Heart right ventricle (tissue), 16 donors: Measurements from ENCODE around the gene C2CD4B. TPM values are rescaled to one million over a fixed set of nuclear protein-coding genes. Genes with fewer than 3 reads are reported as not detected.
A peak's percentile ranks its signal among the peaks of the same experiment; 100 is the strongest.

ENCODE experiments used
- ATAC-seq, 8 donors: fragments of 200-7000 bp; cut with Tn5 transposase; one replicate each; pipeline ENCODE4 v1.9.1; 2020; ENCODE audit warnings: mild to moderate bottlenecking in 8 of 8, moderate library complexity in 8 of 8, moderate number of reproducible peaks in 1 of 8
- DNase-seq, 2 donors: peaks; one replicate each; pipeline ENCODE4 v3.0.0-alpha.2; 2020
- H3K27ac ChIP-seq, 10 donors: fragments of 200-600 bp; sonication (generic) in 2 of 10; one replicate each; pipeline versions ENCODE4 v1.5.0 to v1.8.0; 2020 to 2022; ENCODE audit warnings: mild to moderate bottlenecking in 3 of 10
- H3K27me3 ChIP-seq, 7 donors: fragments of 200-600 bp; one replicate each; pipeline ENCODE4 v1.8.0; 2021 to 2022; ENCODE audit warnings: mild to moderate bottlenecking in 2 of 7
- H3K36me3 ChIP-seq, 9 donors: fragments of 200-600 bp; sonication (generic) in 1 of 9; one replicate each; pipeline versions ENCODE4 v1.5.0 to v1.8.0; 2020 to 2022; ENCODE audit warnings: mild to moderate bottlenecking in 2 of 9
- H3K4me1 ChIP-seq, 9 donors: fragments of 200-600 bp; sonication (generic) in 1 of 9; one replicate each; pipeline versions ENCODE4 v1.5.0 to v1.8.0; 2020 to 2022; ENCODE audit warnings: mild to moderate bottlenecking in 4 of 9
- H3K4me3 ChIP-seq, 10 donors: fragments of 200-600 bp; sonication (generic) in 2 of 10; one replicate each; pipeline versions ENCODE4 v1.5.0 to v1.8.0; 2020 to 2022; ENCODE audit warnings: mild to moderate bottlenecking in 7 of 10, moderate library complexity in 2 of 10
- H3K9me3 ChIP-seq, 11 donors: fragments of 200-600 bp in 10 of 11; sonication (generic) in 2 of 11; one replicate each; pipeline versions ENCODE4 v1.5.0 to v1.8.0; 2013 to 2022; ENCODE audit warnings: mild to moderate bottlenecking in 2 of 11, control low read depth in 1 of 11, moderate library complexity in 1 of 11
- CTCF ChIP-seq, 9 donors: fragments of 200-600 bp; sonication (generic) in 2 of 9; IDR thresholded peaks; one replicate each; pipeline versions ENCODE4 v1.5.0 to v1.8.0; 2021 to 2022; ENCODE audit warnings: antibody characterized with exemption in 9 of 9, mild to moderate bottlenecking in 5 of 9, moderate library complexity in 1 of 9
- WGBS, 2 donors: extraction: QIAGEN DNeasy Blood & Tissue Kit; methylation state at CpG; one replicate each; pipeline ENCODE4 v1.1.7; 2013; ENCODE audit warnings: inconsistent platforms in 1 of 2; 5-methylcytosine and 5-hydroxymethylcytosine counted together
- intact Hi-C, 10 donors: fragments of 100-400 bp; cut with DNase I; formaldehyde crosslinking; loops; one replicate each; pipeline versions ENCODE4 v1.11.1 to v1.14.2; 2022
- polyA plus RNA-seq, 2 donors: library from polyadenylated mRNA; stranded (reverse); fragments of 200-250 nt; gene quantifications; one replicate each; pipeline ENCODE4 v1.2.3, GENCODE V29; 2013
- total RNA-seq, 10 donors: library from RNA; stranded (reverse); fragmentation: NEBNext Ultra II Directional in 3 of 10; extraction: Animal tissue kit (Norgen Biotek cat#: 25700) in 3 of 10; gene quantifications; one replicate each; pipeline versions ENCODE4 v1.2.1 to v1.2.4, GENCODE V29; 2021 to 2023
- donor health status: Arrhythmogenic right ventricular cardiomyopathy.
- donor health status: ischemic (EF 13 %, LVEDD 7.1; RV severe dilation, severe dysfunction).
- donor health status: healthy with polysubstance abuse.
- donor health status: DM: no; HTN: yes; CAD: no.
- donor health status: DM: no; HTN: no; CAD: no.
- donor health status: ischemic (EF 25% LVEDD 6.9; RV normal size, moderate dysfunction).
- donor health status: ischemic (EF 25% LVEDD 5.7; RV mildly dilated, moderate dysfunction).
- donor health status: healthy.
- donor health status: DM: yes; HTN: yes; CAD: no.
- donor health status: Ischemic cardiomyopathy.
- donor health status: ischemic (EF 35%, LVEDD 5.7; RV mildly dilated, moderate dysfunction).
- donor health status: nonischemic (EF 11% LVEDD 7.7; RV severe dilation, severe dysfunction).
- donor health status: DM: yes; HTN: yes; CAD: no.
- donor health status: PGD.
- donor health status: ischemic (EF 29% LVEDD 5.4; RV normal size, mild dysfunction).
- donor health status: nonischemic (EF 23%, LVEDD 6.1; RV moderate dilation, normal function).

The C2CD4B gene
- total and polyA plus RNA-seq, 12 donors, result 0.82 to 7.1 (median 2.1) TPM

GRCh38 chr15:62124176-62124972 lies 40.7 kb downstream of the C2CD4B start:
- H3K27me3 ChIP-seq, result no peaks in the 10 kb centered on the region
- no peaks in the 10 kb centered on the region for H3K36me3 ChIP-seq
- TF ChIP-seq CTCF (IDR thresholded peaks at IDR 0.05), result no peak
- intact Hi-C loops, result no loop called here
- peaks cover 0 to 46% (median 13%) of the 10 kb centered on the region in 9 donors for H3K4me1 ChIP-seq
- H3K27ac ChIP-seq, result peak overlapping the region in 7 of 10 donors; percentile 3 to 67 (median 43)
- no peak overlapping the region for H3K4me3 ChIP-seq
- peaks cover 0 to under 1% (median 0%) of the 10 kb centered on the region in 11 donors for H3K9me3 ChIP-seq
- ATAC-seq, result peak in 6 of 8 donors; percentile 19 to 78 (median 67)
- no peak for DNase-seq
- WGBS, 2 donors, result 48 to 56% methylated on average over 6 of the region's 6 CpGs

GRCh38 chr15:62122249-62122648 lies 42.8 kb downstream of the C2CD4B start:
- 90 to 96% methylated on average over 2 of the region's 2 CpGs for WGBS, 2 donors
- intact Hi-C loops, result no loop called here
- no peak for DNase-seq
- Histone ChIP-seq H3K9me3 (no peaks in the 10 kb centered on the region), H3K27me3 (no peaks in the 10 kb centered on the region), H3K4me3 (no peak overlapping the region), H3K4me1 (peaks cover 0 to 59% (median 19%) of the 10 kb centered on the region in 9 donors), H3K36me3 (no peaks in the 10 kb centered on the region), H3K27ac (no peak overlapping the region)
- TF ChIP-seq CTCF (IDR thresholded peaks at IDR 0.05), result no peak
- ATAC-seq, result no peak

GRCh38 chr15:62121273-62122015 lies 43.6 kb downstream of the C2CD4B start:
- Histone ChIP-seq H3K4me3 (no peak overlapping the region), H3K27me3 (no peaks in the 10 kb centered on the region), H3K9me3 (no peaks in the 10 kb centered on the region), H3K4me1 (peaks cover 0 to 59% (median 19%) of the 10 kb centered on the region in 9 donors), H3K27ac (no peak overlapping the region), H3K36me3 (no peaks in the 10 kb centered on the region)
- no peak for ATAC-seq
- TF ChIP-seq CTCF (IDR thresholded peaks at IDR 0.05), result no peak
- DNase-seq, result no peak
- intact Hi-C loops, result no loop called here
- WGBS, 2 donors, result 88 to 89% methylated on average over 8 of the region's 8 CpGs

- ATAC-seq, result no peak
- no peaks in the 10 kb centered on the region for H3K36me3 ChIP-seq
- no peaks in the 10 kb centered on the region for H3K9me3 ChIP-seq
- H3K4me1 ChIP-seq, result peaks cover 0 to 56% (median 17%) of the 10 kb centered on the region in 9 donors
- TF ChIP-seq CTCF (IDR thresholded peaks at IDR 0.05), result no peak
- 88 to 90% methylated on average over 5 of the region's 5 CpGs for WGBS, 2 donors
- H3K27me3 ChIP-seq, result no peaks in the 10 kb centered on the region
- DNase-seq, result no peak
- H3K27ac ChIP-seq, result peak overlapping the region in 1 of 10 donors; percentile 79
- H3K4me3 ChIP-seq, result no peak overlapping the region
- intact Hi-C loops, result no loop called here
Observed at GRCh38 chr15:62120776-62121175, 44.3 kb downstream of the C2CD4B start.
